ENCODE measurements around the gene COL13A1.

DNA sequence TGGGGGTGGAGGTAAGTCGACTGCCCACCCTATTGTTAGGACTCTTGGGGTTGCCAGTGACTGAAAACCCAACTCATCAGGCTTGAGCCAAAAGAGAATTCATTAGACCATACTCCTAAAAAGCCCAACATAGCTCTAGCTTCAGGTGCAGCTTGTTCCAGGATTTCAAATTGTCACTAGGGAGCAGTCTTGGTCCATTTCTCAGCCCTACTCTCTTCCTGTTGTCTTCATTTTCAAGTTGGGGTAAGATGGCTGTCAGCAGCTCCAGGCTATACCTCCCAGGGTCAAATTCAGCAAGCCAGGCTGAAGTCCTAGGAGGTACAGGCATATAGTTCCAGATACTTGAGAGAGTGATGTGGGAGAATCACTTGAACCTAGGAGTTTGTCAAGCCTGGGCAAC lies 14.9 kb upstream of the COL13A1 start:
- TF ChIP-seq ZNF274 (IDR thresholded peaks at IDR 0.05; ENCODE audit: low read depth, low read length), result no peak
- no peak for TF ChIP-seq YY1 (IDR thresholded peaks at IDR 0.05; ENCODE audit: insufficient read depth, insufficient read length)
- no peak for TF ChIP-seq SUZ12 (IDR thresholded peaks at IDR 0.05; ENCODE audit: extremely low read depth, insufficient read depth, insufficient read length)

Measured in NT2/D1 (cell line).